ENCODE measurements around the gene ANKRD27. TPM values are rescaled to one million over a fixed set of nuclear protein-coding genes. Genes with fewer than 3 reads are reported as not detected.

ANKRD27 gene
- total and polyA plus RNA-seq, 2 donors (not counting 1 experiment from before 2014, with no cell fraction given), result 12.9 to 43.8 TPM

DNA sequence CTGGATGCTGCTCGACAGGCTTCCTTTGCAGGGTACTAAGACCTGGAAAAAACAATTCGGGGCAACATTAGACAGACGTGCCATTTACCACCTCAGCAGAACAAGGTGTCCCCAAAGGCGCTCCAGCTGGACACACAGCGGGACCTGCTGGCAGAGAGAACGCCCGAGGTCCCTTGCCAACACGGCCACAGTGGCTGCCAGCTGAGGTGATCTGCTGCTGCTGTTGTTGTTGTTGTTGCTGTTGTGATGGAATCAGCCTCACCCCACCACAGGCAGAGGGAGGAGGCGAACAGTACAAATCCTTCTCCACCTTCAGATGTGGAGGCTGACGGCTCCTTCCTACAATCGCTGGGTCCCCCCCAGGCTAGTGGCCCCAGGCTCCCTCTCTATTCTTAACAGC is 25.2 kb downstream of the ANKRD27 start:
- DNase-seq (no peak), ATAC-seq (ENCODE audit: low read depth) (no peak)
- Mint-ChIP-seq H3K4me3 (no peak overlapping the region), H3K27ac (no peak overlapping the region), H3K27me3 (no peaks in the 10 kb centered on the region), H3K9me3 (ENCODE audit: insufficient read depth) (no peaks in the 10 kb centered on the region), H3K4me1 (peaks cover 2% of the 10 kb centered on the region)
- TF ChIP-seq, protein P1, sequence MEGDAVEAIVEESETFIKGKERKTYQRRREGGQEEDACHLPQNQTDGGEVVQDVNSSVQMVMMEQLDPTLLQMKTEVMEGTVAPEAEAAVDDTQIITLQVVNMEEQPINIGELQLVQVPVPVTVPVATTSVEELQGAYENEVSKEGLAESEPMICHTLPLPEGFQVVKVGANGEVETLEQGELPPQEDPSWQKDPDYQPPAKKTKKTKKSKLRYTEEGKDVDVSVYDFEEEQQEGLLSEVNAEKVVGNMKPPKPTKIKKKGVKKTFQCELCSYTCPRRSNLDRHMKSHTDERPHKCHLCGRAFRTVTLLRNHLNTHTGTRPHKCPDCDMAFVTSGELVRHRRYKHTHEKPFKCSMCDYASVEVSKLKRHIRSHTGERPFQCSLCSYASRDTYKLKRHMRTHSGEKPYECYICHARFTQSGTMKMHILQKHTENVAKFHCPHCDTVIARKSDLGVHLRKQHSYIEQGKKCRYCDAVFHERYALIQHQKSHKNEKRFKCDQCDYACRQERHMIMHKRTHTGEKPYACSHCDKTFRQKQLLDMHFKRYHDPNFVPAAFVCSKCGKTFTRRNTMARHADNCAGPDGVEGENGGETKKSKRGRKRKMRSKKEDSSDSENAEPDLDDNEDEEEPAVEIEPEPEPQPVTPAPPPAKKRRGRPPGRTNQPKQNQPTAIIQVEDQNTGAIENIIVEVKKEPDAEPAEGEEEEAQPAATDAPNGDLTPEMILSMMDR (IDR thresholded peaks at IDR 0.05), result no peak
- TF ChIP-seq EZH2 (IDR thresholded peaks at IDR 0.05; ENCODE audit: borderline replicate concordance, insufficient read depth, low read depth, low read length, poor library complexity, severe bottlenecking), result no peak
- H3K79me2 ChIP-seq (ENCODE audit: control insufficient read depth, insufficient read depth, low read length), result peaks cover 5% of the 10 kb centered on the region
- no peak overlapping the region for H3K4me2 ChIP-seq (replicated peaks; ENCODE audit: low read depth, low read length, poor library complexity, severe bottlenecking)
- H3K4me1 ChIP-seq (ENCODE audit: control insufficient read depth in 2 of 2, insufficient read depth in 2 of 2, low read length in 2 of 2), result no peaks in the 10 kb centered on the region
- H3K27ac ChIP-seq (ENCODE audit: low read length in 2 of 2), result no peak overlapping the region
- H3K9ac ChIP-seq (ENCODE audit: low read length), result no peak overlapping the region
- H2AFZ ChIP-seq (ENCODE audit: insufficient read depth, low read depth, low read length, poor library complexity, severe bottlenecking), result no peak overlapping the region
- H3K36me3 ChIP-seq (replicated peaks in 1 of 2; ENCODE audit: control extremely low read depth in 1 of 2, control insufficient read depth in 1 of 2, extremely low read depth in 1 of 2, insufficient read depth in 2 of 2, low read length in 1 of 2), result peaks cover 4 to 43% of the 10 kb centered on the region in 2 experiments
- ChIA-PET POLR2A (no interaction called here), CTCF (no interaction called here)
- H4K20me1 ChIP-seq (ENCODE audit: control insufficient read depth, insufficient read depth, low read length, poor library complexity, severe bottlenecking), result no peaks in the 10 kb centered on the region
- H3K9me3 ChIP-seq (ENCODE audit: control extremely low read depth in 1 of 3, control insufficient read depth in 2 of 3, insufficient read depth in 1 of 3, low read length in 2 of 3), result no peaks in the 10 kb centered on the region
- 100% methylated on average over 3 of the region's 11 CpGs for WGBS (ENCODE audit: insufficient coverage)
- no peaks in the 10 kb centered on the region for H3K27me3 ChIP-seq (replicated peaks in 1 of 4; ENCODE audit: control extremely low read depth in 1 of 4, control insufficient read depth in 3 of 4, insufficient read depth in 4 of 4, low read length in 3 of 4)
- H3K4me3 ChIP-seq (ENCODE audit: control extremely low read depth in 1 of 5, extremely low read depth in 1 of 5, insufficient read depth in 1 of 5, low read depth in 2 of 5, low read length in 4 of 5), result no peak overlapping the region
- intact Hi-C loops (cut with micrococcal nuclease), result no loop called here

- H3K9me3 ChIP-seq (ENCODE audit: control extremely low read depth in 1 of 3, control insufficient read depth in 2 of 3, insufficient read depth in 1 of 3, low read length in 2 of 3), result no peaks in the 10 kb centered on the region
- DNase-seq, result no peak
- H3K27ac Mint-ChIP-seq, result no peak overlapping the region
- H2AFZ ChIP-seq (ENCODE audit: insufficient read depth, low read depth, low read length, poor library complexity, severe bottlenecking), result no peak overlapping the region
- no peak overlapping the region for H3K27ac ChIP-seq (ENCODE audit: low read length in 2 of 2)
- H3K36me3 ChIP-seq (replicated peaks in 1 of 2; ENCODE audit: control extremely low read depth in 1 of 2, control insufficient read depth in 1 of 2, extremely low read depth in 1 of 2, insufficient read depth in 2 of 2, low read length in 1 of 2), result peaks cover 8 to 53% of the 10 kb centered on the region in 2 experiments
- no peaks in the 10 kb centered on the region for H3K27me3 ChIP-seq (replicated peaks in 1 of 4; ENCODE audit: control extremely low read depth in 1 of 4, control insufficient read depth in 3 of 4, insufficient read depth in 4 of 4, low read length in 3 of 4)
- ChIA-PET POLR2A (no interaction called here), CTCF (interaction anchor here (1.2 kb wide), 1 partner anchor 47 kb away, joined by 3 read pairs; no protein-coding TSS in a partner anchor)
- 85% methylated on average over 6 of the region's 8 CpGs for WGBS (ENCODE audit: insufficient coverage)
- intact Hi-C loops (cut with micrococcal nuclease), result no loop called here
- no peaks in the 10 kb centered on the region for H3K27me3 Mint-ChIP-seq
- no peaks in the 10 kb centered on the region for H4K20me1 ChIP-seq (ENCODE audit: control insufficient read depth, insufficient read depth, low read length, poor library complexity, severe bottlenecking)
- no peak overlapping the region for H3K4me2 ChIP-seq (replicated peaks; ENCODE audit: low read depth, low read length, poor library complexity, severe bottlenecking)
- H3K9me3 Mint-ChIP-seq (ENCODE audit: insufficient read depth), result no peaks in the 10 kb centered on the region
- H3K4me3 ChIP-seq (ENCODE audit: control extremely low read depth in 1 of 5, extremely low read depth in 1 of 5, insufficient read depth in 1 of 5, low read depth in 2 of 5, low read length in 4 of 5), result no peak overlapping the region
- no peak for ATAC-seq (ENCODE audit: low read depth)
- no peaks in the 10 kb centered on the region for H3K79me2 ChIP-seq (ENCODE audit: control insufficient read depth, insufficient read depth, low read length)
- H3K4me3 Mint-ChIP-seq, result no peak overlapping the region
- TF ChIP-seq, protein P1 (IDR thresholded peaks at IDR 0.05), result no peak
- no peak for TF ChIP-seq EZH2 (IDR thresholded peaks at IDR 0.05; ENCODE audit: borderline replicate concordance, insufficient read depth, low read depth, low read length, poor library complexity, severe bottlenecking)
- H3K9ac ChIP-seq (ENCODE audit: low read length), result no peak overlapping the region
- H3K4me1 ChIP-seq (ENCODE audit: control insufficient read depth in 2 of 2, insufficient read depth in 2 of 2, low read length in 2 of 2), result no peaks in the 10 kb centered on the region
- H3K4me1 Mint-ChIP-seq, result peaks cover 2% of the 10 kb centered on the region
Measured at GRCh38 chr19:32647361-32647760, 27.6 kb downstream of the ANKRD27 start.
